Bronchial epithelial cell (primary cell): ENCODE measurements around the gene CFAP46. TPM values are rescaled to one million over a fixed set of nuclear protein-coding genes. Genes with fewer than 3 reads are reported as not detected.

Experiments used
- DNase-seq: peaks from one replicate; pipeline ENCODE4 v3.0.0-alpha.2; 2010; ENCODE audit warnings: low read depth
- FAIRE-seq: peaks from 2 replicates; lab custom pipeline; 2011; peaks lifted over from hg19 to GRCh38; lab: Jason Lieb, UNC
- H3K27me3 ChIP-seq: 2 replicates; pipeline ENCODE4 v1.5.1; 2011; ENCODE audit warnings: low read length; ENCODE audit not compliant: control insufficient read depth, insufficient read depth
- H3K36me3 ChIP-seq: 2 replicates; pipeline ENCODE4 v1.5.1; 2011; ENCODE audit warnings: low read length; ENCODE audit not compliant: control insufficient read depth, insufficient read depth
- H3K4me3 ChIP-seq: 2 replicates; pipeline ENCODE4 v1.5.1; 2011; ENCODE audit warnings: mild to moderate bottlenecking, low read depth, low read length, control low read depth
- CTCF ChIP-seq: IDR thresholded peaks from 2 replicates; pipeline ENCODE4 v1.5.1; 2011; ENCODE audit warnings: mild to moderate bottlenecking, moderate library complexity, low read length, control low read depth, inconsistent platforms; ENCODE audit not compliant: insufficient read depth, severe bottlenecking
- total RNA-seq: library from RNA; depleted of rRNA; stranded (reverse); fragments of >200 nt; gene quantifications from 2 replicates; pipeline ENCODE4 v1.2.1, GENCODE V29; 2014

Gene CFAP46
- total RNA-seq, 1 donor from 2014 or later, result 0.26 TPM

DNA sequence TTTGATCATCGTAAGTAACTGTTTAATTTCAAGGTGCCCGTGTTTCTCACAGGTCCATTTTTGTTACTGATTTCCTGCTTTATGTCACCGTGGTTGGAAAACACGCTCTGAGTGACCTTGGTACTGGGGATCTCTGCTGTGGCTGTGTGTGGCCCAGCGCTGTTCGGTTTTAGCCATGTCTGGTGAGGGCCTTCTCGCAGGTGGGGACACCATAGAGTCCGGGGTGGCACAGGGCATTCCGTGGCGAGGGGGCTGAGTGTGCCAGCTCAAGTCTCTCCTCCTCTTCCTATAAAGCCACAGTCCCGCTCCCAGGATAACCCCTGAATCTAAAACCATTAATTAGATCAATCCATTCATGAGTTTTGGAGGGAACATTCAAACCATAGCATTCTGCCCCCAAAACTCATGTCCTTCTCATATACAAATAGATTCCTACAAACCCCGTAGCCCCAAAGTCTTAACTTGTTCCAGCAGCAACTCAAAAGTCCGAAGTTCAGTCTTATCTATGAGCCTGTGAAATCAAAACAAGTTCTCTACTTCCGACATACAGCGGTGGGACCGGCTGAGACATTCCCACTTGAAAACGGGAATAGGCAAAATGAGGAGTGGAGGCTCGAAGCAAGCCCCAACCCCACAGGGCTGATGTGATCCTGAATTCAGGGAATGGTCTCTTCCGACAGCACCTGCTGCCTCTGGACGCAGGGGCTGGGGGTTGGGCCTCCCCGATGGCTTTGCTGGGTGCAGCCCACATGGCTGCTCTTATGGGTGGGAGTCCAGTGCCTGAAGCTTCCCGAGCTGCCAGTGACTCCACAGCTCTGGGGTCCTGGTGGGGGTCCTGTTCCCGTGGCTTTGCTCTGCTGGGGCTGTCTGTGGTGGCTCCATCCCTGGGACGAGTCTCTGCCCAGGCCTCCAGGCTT is 101.4 kb downstream of the CFAP46 start:
- DNase-seq (no peak), FAIRE-seq (no peak)
- no peaks in the 10 kb centered on the region for H3K36me3 ChIP-seq
- no peaks in the 10 kb centered on the region for H3K27me3 ChIP-seq
- H3K4me3 ChIP-seq, result no peak overlapping the region
- TF ChIP-seq CTCF, result no peak

DNA sequence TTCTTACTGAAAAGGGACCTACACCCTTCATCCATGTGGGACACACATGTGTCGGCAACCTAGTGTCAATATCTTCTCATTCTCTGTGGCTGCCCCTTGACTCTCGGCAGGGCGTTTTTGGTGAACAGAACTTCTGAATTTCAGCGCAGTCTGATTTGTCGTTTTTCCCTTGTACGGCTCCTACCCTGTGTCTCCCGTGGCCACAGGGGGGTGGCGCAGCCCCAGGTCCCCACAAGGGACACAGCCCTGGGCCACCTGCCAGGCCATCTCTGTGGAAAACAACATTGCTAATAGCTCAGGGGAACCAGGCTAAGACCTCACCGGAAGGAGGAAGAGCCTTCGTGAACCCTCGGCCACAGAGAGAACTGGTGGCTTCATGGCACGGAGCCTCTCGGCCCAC is 103.3 kb downstream of the CFAP46 start:
- DNase-seq (no peak), FAIRE-seq (no peak)
- no peaks in the 10 kb centered on the region for H3K36me3 ChIP-seq
- no peak for TF ChIP-seq CTCF
- H3K27me3 ChIP-seq, result no peaks in the 10 kb centered on the region
- no peak overlapping the region for H3K4me3 ChIP-seq

DNA sequence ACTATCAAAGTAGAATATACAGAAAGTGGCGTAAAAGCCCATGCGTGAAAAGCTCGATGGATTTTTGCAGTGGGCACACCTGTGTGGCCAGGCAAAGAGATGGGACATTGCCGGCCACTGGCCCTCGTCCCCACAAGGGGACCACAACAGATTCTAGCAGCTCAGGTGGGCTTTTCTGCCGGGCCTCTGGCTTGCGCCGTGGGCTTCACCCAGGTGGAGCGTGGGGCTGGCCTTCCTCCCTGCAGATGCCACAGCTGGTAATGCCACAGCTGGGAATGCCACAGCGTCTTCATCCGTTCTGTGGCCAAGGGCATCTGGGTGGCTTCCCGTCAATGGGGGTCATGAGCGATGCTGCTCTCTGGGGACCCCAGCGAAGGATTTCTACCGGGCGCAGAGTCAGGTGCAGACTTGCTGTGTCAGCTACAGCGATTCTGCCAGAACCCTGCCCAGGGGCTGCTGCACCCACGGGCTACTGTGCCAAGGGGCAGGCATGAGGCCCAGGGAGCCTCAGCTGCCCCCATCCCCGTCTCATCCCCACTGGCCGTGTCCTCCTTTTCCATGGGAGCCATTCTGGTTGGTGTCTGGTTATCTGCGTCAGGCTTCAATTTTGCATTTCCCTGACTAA is 103.9 kb downstream of the CFAP46 start:
- no peak for TF ChIP-seq CTCF
- Histone ChIP-seq H3K27me3 (no peaks in the 10 kb centered on the region), H3K36me3 (no peaks in the 10 kb centered on the region), H3K4me3 (no peak overlapping the region)
- DNase-seq (no peak), FAIRE-seq (no peak)

- H3K27me3 ChIP-seq, result no peaks in the 10 kb centered on the region
These were observed 104.5 kb downstream of the CFAP46 start for GRCh38 chr10:132837905-132838304.

GRCh38 chr10:132836832-132837540 is 105.4 kb downstream of the CFAP46 start:
- no peak for FAIRE-seq
- Histone ChIP-seq H3K4me3 (no peak overlapping the region), H3K36me3 (no peaks in the 10 kb centered on the region), H3K27me3 (no peaks in the 10 kb centered on the region)
- peak; percentile 71 for TF ChIP-seq CTCF
- DNase-seq, result no peak

More at GRCh38 chr10:132837905-132838304, 104.5 kb downstream of the CFAP46 start:
- TF ChIP-seq CTCF, result no peak
- no peaks in the 10 kb centered on the region for H3K36me3 ChIP-seq
- DNase-seq, result no peak
- H3K4me3 ChIP-seq, result no peak overlapping the region
- no peak for FAIRE-seq
